Measurements from ENCODE around the gene TRPV4. TPM values are rescaled to one million over a fixed set of nuclear protein-coding genes. Genes with fewer than 3 reads are reported as not detected.

TRPV4 gene
- total RNA-seq, 4 donors from 2014 or later, result 6.6 to 10.9 (median 8.1) TPM

- peak in 1 of 2 donors; percentile 58 for DNase-seq (ENCODE audit: low spot score in 2 of 2)
- TF ChIP-seq POLR2A (IDR thresholded peaks at IDR 0.05), result no peak
- TF ChIP-seq, protein P1, sequence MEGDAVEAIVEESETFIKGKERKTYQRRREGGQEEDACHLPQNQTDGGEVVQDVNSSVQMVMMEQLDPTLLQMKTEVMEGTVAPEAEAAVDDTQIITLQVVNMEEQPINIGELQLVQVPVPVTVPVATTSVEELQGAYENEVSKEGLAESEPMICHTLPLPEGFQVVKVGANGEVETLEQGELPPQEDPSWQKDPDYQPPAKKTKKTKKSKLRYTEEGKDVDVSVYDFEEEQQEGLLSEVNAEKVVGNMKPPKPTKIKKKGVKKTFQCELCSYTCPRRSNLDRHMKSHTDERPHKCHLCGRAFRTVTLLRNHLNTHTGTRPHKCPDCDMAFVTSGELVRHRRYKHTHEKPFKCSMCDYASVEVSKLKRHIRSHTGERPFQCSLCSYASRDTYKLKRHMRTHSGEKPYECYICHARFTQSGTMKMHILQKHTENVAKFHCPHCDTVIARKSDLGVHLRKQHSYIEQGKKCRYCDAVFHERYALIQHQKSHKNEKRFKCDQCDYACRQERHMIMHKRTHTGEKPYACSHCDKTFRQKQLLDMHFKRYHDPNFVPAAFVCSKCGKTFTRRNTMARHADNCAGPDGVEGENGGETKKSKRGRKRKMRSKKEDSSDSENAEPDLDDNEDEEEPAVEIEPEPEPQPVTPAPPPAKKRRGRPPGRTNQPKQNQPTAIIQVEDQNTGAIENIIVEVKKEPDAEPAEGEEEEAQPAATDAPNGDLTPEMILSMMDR (IDR thresholded peaks at IDR 0.05), result no peak
- intact Hi-C loops (cut with DNase I; ENCODE audit: low total_unique reads), result no loop called here
- no peak overlapping the region for H3K4me3 ChIP-seq (ENCODE audit: low read depth, poor library complexity, severe bottlenecking)
- 68% methylated on average over 6 of the region's 6 CpGs for WGBS, 2 donors
These were observed 40.5 kb upstream of the TRPV4 start for GRCh38 chr12:109873653-109874052.

DNA sequence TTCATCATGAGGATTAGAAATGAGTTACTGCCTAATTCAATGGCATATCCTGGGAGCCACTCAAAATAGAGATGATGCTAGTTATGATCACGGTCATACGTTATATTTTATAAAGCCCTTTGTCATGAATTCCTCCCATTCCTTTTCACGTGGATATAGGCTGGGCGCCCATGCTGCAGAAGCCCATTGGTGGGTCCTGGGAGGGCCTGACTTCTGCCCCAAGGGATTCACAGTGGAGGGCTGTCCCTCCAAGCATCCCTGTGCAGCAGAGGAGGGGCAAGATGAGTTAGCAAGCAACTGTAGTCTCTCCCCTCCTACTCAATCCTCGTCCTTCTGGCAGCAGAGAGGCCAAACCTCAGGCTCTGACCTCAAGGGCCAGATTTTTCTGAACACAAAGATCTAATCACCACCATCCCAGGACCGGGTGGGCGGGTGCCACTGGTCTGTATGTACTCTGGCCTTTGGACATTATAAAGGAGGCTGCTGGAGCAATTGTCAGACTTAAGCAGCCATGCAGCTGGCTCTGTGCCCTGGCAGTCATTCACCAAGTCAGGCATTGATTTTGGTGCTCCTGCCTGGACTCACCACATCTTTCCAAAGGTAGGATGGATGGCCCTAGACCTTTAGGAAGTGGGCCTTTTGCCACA, 38.6 kb upstream of the TRPV4 start:
- WGBS, 2 donors, result 64 to 69% methylated on average over 7 of the region's 7 CpGs
- no peak for DNase-seq (ENCODE audit: low spot score in 2 of 2)
- H3K4me3 ChIP-seq (ENCODE audit: low read depth, poor library complexity, severe bottlenecking), result no peak overlapping the region
- TF ChIP-seq, protein P1 (IDR thresholded peaks at IDR 0.05), result no peak
- no peak for TF ChIP-seq POLR2A (IDR thresholded peaks at IDR 0.05)
- intact Hi-C loops (cut with DNase I; ENCODE audit: low total_unique reads), result no loop called here

DNA sequence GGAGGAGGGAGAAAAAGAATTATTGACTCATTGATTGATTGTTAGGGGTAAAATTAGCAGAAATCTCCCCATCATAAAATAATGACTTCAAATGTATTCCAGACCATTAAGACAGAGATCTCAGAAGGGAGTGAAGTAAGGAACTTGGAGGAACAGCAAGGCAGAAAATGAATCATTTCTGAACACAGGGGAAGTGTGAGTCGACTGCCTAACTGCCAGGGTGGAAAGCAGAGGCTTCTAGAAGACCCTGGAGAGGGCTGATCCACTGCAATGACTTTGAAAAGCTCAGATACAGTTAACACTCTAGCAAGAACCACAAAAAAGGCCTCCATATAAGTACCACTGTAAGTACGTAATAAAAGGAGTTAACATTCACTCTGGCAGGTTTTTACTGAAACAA, 37.5 kb upstream of the TRPV4 start:
- 56 to 59% methylated on average over 2 of the region's 2 CpGs for WGBS, 2 donors
- intact Hi-C loops (cut with DNase I; ENCODE audit: low total_unique reads), result no loop called here
- DNase-seq (ENCODE audit: low spot score in 2 of 2), result no peak
- TF ChIP-seq, protein P1 (IDR thresholded peaks at IDR 0.05), result no peak
- no peak for TF ChIP-seq POLR2A (IDR thresholded peaks at IDR 0.05)
- no peak overlapping the region for H3K4me3 ChIP-seq (ENCODE audit: low read depth, poor library complexity, severe bottlenecking)

GRCh38 chr12:109868182-109869051, 35.2 kb upstream of the TRPV4 start:
- intact Hi-C loops (cut with DNase I; ENCODE audit: low total_unique reads), result no loop called here
- WGBS, 2 donors, result 57 to 58% methylated on average over 9 of the region's 9 CpGs
- H3K4me3 ChIP-seq (ENCODE audit: low read depth, poor library complexity, severe bottlenecking), result no peak overlapping the region
- no peak for TF ChIP-seq POLR2A (IDR thresholded peaks at IDR 0.05)
- TF ChIP-seq, protein P1 (IDR thresholded peaks at IDR 0.05), result no peak
- DNase-seq (ENCODE audit: low spot score in 2 of 2), result no peak

- peak in 1 of 2 donors; percentile 59 for DNase-seq (ENCODE audit: low spot score in 2 of 2)
- H3K4me3 ChIP-seq (ENCODE audit: low read depth, poor library complexity, severe bottlenecking), result no peak overlapping the region
- intact Hi-C loops (cut with DNase I; ENCODE audit: low total_unique reads), result no loop called here
- TF ChIP-seq, protein P1 (IDR thresholded peaks at IDR 0.05), result no peak
- no peak for TF ChIP-seq POLR2A (IDR thresholded peaks at IDR 0.05)
- WGBS, 2 donors, result 56 to 59% methylated on average over 3 of the region's 3 CpGs
These were observed 31.7 kb upstream of the TRPV4 start for GRCh38 chr12:109864916-109865315.

Measured in lower leg skin (tissue), 4 donors.